Heart left ventricle (tissue), 16 donors: ENCODE data around the gene LAMB2. TPM values are rescaled to one million over a fixed set of nuclear protein-coding genes. Genes with fewer than 3 reads are reported as not detected.
A peak's percentile ranks its signal among the peaks of the same experiment; 100 is the strongest.

ENCODE experiments used
- ATAC-seq, 4 donors: fragments of 200-7000 bp; cut with Tn5 transposase; one replicate each; pipeline ENCODE4 v1.9.1; 2020 to 2022; ENCODE audit warnings: moderate library complexity in 4 of 4, mild to moderate bottlenecking in 3 of 4, moderate number of reproducible peaks in 1 of 4
- DNase-seq, 5 donors: peaks; one replicate each; pipeline ENCODE4 v3.0.0-alpha.2; 2020
- H3K27ac ChIP-seq, 12 donors: fragments of 200-600 bp; sonication (generic) in 4 of 12; one replicate each; pipeline versions ENCODE4 v1.5.0 to v1.8.0; 2016 to 2022; ENCODE audit warnings: mild to moderate bottlenecking in 2 of 12
- H3K27me3 ChIP-seq, 9 donors: fragments of 200-600 bp; sonication (generic) in 2 of 9; one replicate each; pipeline versions ENCODE4 v1.5.1 to v1.8.0; 2016 to 2022; ENCODE audit warnings: mild to moderate bottlenecking in 3 of 9
- H3K36me3 ChIP-seq, 9 donors: fragments of 200-600 bp; sonication (generic) in 2 of 9; one replicate each; pipeline versions ENCODE4 v1.5.0 to v1.8.0; 2018 to 2022; ENCODE audit warnings: mild to moderate bottlenecking in 2 of 9
- H3K4me1 ChIP-seq, 12 donors: fragments of 200-600 bp; sonication (generic) in 4 of 12; one replicate each; pipeline versions ENCODE4 v1.5.0 to v1.8.0; 2016 to 2022; ENCODE audit warnings: mild to moderate bottlenecking in 3 of 12
- H3K4me3 ChIP-seq, 12 donors: fragments of 200-600 bp; sonication (generic) in 4 of 12; one replicate each; pipeline versions ENCODE4 v1.5.0 to v1.8.0; 2017 to 2022; ENCODE audit warnings: mild to moderate bottlenecking in 9 of 12, moderate library complexity in 4 of 12
- H3K9me3 ChIP-seq, 12 donors: fragments of 200-600 bp; sonication (generic) in 4 of 12; one replicate each; pipeline versions ENCODE4 v1.5.0 to v1.8.0; 2016 to 2022; ENCODE audit warnings: mild to moderate bottlenecking in 1 of 12
- POLR2A ChIP-seq, 2 donors: fragments of 450-650 bp; IDR thresholded peaks; one replicate each; pipeline ENCODE4 v1.6.1; 2017; ENCODE audit warnings: antibody characterized with exemption in 2 of 2, mild to moderate bottlenecking in 2 of 2, moderate library complexity in 2 of 2
- WGBS, 4 donors: extraction: QIAGEN DNeasy Blood & Tissue Kit in 2 of 4; methylation state at CpG; one replicate each; pipeline versions ENCODE4 v1.1.5 to v1.1.7; 2013 to 2018; 5-methylcytosine and 5-hydroxymethylcytosine counted together
- intact Hi-C, 10 donors: fragments of 100-400 bp; cut with DNase I; formaldehyde crosslinking; loops; one replicate each; pipeline versions ENCODE4 v1.11.1 to v1.14.2; 2022
- polyA plus RNA-seq, 2 donors: library from polyadenylated mRNA; stranded (reverse); fragments of 200-250 nt; gene quantifications; one replicate each; pipeline ENCODE4 v1.2.3, GENCODE V29; 2013
- total RNA-seq, 9 donors: library from RNA; depleted of rRNA in 2 of 9; stranded (reverse); fragments of >200 nt in 2 of 9; fragmentation: NEBNext Ultra II Directional in 3 of 9; extraction: Animal tissue kit (Norgen Biotek cat#: 25700) in 3 of 9; gene quantifications; one replicate each; pipeline versions ENCODE4 v1.1.0 to v1.2.4, GENCODE V29; 2016 to 2023
- TF ChIP-seq, protein P1 (sequence below), 12 donors: fragments of 200-600 bp; sonication (generic) in 4 of 12; IDR thresholded peaks; one replicate each; pipeline versions ENCODE4 v1.5.0 to v1.8.0; 2018 to 2022; ENCODE audit warnings: antibody characterized with exemption in 12 of 12, mild to moderate bottlenecking in 5 of 12
- donor health status: ischemic (EF 13 %, LVEDD 7.1; RV severe dilation, severe dysfunction).
- donor health status: healthy with polysubstance abuse.
- donor health status: DM: no; HTN: yes; CAD: no.
- donor health status: DM: no; HTN: no; CAD: no.
- donor health status: ischemic (EF 25% LVEDD 6.9; RV normal size, moderate dysfunction).
- donor health status: ischemic (EF 25% LVEDD 5.7; RV mildly dilated, moderate dysfunction).
- donor health status: healthy.
- donor health status: DM: yes; HTN: yes; CAD: no.
- donor health status: ischemic (EF 35%, LVEDD 5.7; RV mildly dilated, moderate dysfunction).
- donor health status: nonischemic (EF 11% LVEDD 7.7; RV severe dilation, severe dysfunction).
- donor health status: DM: yes; HTN: yes; CAD: no.
- donor health status: PGD.
- donor health status: ischemic (EF 29% LVEDD 5.4; RV normal size, mild dysfunction).
- donor health status: nonischemic (EF 23%, LVEDD 6.1; RV moderate dilation, normal function).

Gene LAMB2
- total and polyA plus RNA-seq, 11 donors: 290 to 1,265 (median 769) TPM

GRCh38 chr3:49165771-49166751 is 33.2 kb upstream of the LAMB2 start, which contains the start of gene CCDC71:
Gene CCDC71, minus strand, starts transcription at chr3:49166331. Its CDS starts 2,123 bp downstream, at chr3:49164208.
- Histone ChIP-seq H3K36me3 (peaks cover 0 to 29% (median 21%) of the 10 kb centered on the region in 9 donors), H3K4me1 (peaks cover 0 to 32% (median 24%) of the 10 kb centered on the region in 12 donors), H3K9me3 (no peaks in the 10 kb centered on the region), H3K27me3 (no peaks in the 10 kb centered on the region), H3K27ac (peak within 1 kb of the TSS; percentile 82 to 96 (median 91)), H3K4me3 (peak within 1 kb of the TSS; percentile 78 to 99 (median 89))
- DNase-seq (peak; percentile 79 to 90 (median 83)), ATAC-seq (peak; percentile 43 to 80 (median 75))
- intact Hi-C loops: loop anchor here in 4 of 10 donors (5.0 to 10.0 kb wide), 4 partner anchors 34 to 279 kb away; partner anchors contain the start of genes LAMB2 (in 1 of the 4), RHOA (in 1 of the 4), TCTA (in 1 of the 4) and USP4 (in 1 of the 4)
- 2 to 3% (median 3%) methylated on average over 31 to 69 of the region's 69 CpGs for WGBS, 4 donors
- peak in 1 of 2 donors; percentile 57 for TF ChIP-seq POLR2A (IDR thresholded peaks at IDR 0.05)
- TF ChIP-seq, protein P1, sequence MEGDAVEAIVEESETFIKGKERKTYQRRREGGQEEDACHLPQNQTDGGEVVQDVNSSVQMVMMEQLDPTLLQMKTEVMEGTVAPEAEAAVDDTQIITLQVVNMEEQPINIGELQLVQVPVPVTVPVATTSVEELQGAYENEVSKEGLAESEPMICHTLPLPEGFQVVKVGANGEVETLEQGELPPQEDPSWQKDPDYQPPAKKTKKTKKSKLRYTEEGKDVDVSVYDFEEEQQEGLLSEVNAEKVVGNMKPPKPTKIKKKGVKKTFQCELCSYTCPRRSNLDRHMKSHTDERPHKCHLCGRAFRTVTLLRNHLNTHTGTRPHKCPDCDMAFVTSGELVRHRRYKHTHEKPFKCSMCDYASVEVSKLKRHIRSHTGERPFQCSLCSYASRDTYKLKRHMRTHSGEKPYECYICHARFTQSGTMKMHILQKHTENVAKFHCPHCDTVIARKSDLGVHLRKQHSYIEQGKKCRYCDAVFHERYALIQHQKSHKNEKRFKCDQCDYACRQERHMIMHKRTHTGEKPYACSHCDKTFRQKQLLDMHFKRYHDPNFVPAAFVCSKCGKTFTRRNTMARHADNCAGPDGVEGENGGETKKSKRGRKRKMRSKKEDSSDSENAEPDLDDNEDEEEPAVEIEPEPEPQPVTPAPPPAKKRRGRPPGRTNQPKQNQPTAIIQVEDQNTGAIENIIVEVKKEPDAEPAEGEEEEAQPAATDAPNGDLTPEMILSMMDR (IDR thresholded peaks at IDR 0.05): no peak

DNA sequence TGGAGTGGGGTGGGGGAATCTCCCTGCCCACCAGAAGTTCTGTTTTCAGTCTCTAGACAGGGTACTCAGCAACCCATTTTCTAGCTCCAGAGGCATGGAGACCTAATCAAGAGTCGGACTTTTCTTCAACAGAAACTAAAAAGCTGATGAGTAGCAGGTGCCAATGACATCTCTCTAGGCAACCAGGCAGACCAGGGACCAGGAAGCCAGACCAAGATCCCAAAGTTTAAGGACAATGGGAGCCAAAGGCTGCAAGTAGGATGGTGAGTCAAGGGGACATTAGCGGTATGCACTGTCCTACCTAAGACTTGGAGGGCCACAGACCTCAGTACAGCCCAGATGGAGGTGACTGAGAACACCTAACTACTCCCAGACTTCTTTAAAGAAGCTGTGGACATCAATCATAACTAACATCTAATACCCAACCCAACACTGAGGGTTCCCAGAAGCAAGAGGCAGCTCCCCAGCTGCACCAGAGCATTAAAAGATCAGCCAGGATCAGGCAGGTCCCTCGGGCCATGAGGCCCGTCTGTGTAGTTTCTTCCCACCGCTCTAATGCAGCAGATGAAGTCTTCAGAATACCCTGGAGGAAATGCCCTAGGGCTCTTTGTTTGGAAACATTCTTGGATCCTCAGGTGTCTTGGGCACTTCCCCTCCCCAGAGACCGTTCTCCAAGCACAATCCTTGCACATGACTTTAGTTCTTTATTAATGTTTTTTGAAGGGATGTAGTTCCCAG is 32.3 kb upstream of the LAMB2 start:
- H3K27me3 ChIP-seq: no peaks in the 10 kb centered on the region
- H3K9me3 ChIP-seq: no peaks in the 10 kb centered on the region
- no peak for TF ChIP-seq POLR2A (IDR thresholded peaks at IDR 0.05)
- TF ChIP-seq, protein P1 (IDR thresholded peaks at IDR 0.05): no peak
- H3K4me3 ChIP-seq: peak overlapping the region; percentile 78 to 99 (median 89)
- no peak for DNase-seq
- peak overlapping the region in 11 of 12 donors; percentile 82 to 96 (median 91) for H3K27ac ChIP-seq
- H3K4me1 ChIP-seq: peaks cover 0 to 23% (median 19%) of the 10 kb centered on the region in 12 donors
- peaks cover 0 to 29% (median 21%) of the 10 kb centered on the region in 9 donors for H3K36me3 ChIP-seq
- intact Hi-C loops: loop anchor here in 4 of 10 donors (5.0 to 10.0 kb wide), 4 partner anchors 33 to 280 kb away; partner anchors contain the start of genes LAMB2 (in 1 of the 4), RHOA (in 1 of the 4), TCTA (in 1 of the 4) and USP4 (in 1 of the 4)
- peak in 1 of 4 donors; percentile 2 for ATAC-seq
- WGBS, 4 donors: 28 to 38% (median 32%) methylated on average over 6 of the region's 6 CpGs

- no peaks in the 10 kb centered on the region for H3K9me3 ChIP-seq
- H3K27me3 ChIP-seq: no peaks in the 10 kb centered on the region
- TF ChIP-seq, protein P1 (IDR thresholded peaks at IDR 0.05): no peak
- no peak for TF ChIP-seq POLR2A (IDR thresholded peaks at IDR 0.05)
- peaks cover 0 to 23% (median 19%) of the 10 kb centered on the region in 12 donors for H3K4me1 ChIP-seq
- 83 to 94% (median 94%) methylated on average over 1 to 8 of the region's 8 CpGs for WGBS, 4 donors
- peaks cover 0 to 29% (median 21%) of the 10 kb centered on the region in 9 donors for H3K36me3 ChIP-seq
- DNase-seq (no peak), ATAC-seq (no peak)
- H3K27ac ChIP-seq: no peak overlapping the region
- intact Hi-C loops: loop anchor here in 2 of 10 donors (10.0 kb wide), 2 partner anchors 251 to 281 kb away; partner anchors contain the start of genes RHOA (in 1 of the 2) and TCTA (in 1 of the 2)
- H3K4me3 ChIP-seq: no peak overlapping the region
Measured at GRCh38 chr3:49163609-49164008, 30.8 kb upstream of the LAMB2 start.
